GM19240 (cell line): ENCODE results near the gene TLR8.
"Not testable (repeated sequence)": the region's sequence is repeated elsewhere in the genome, so short reads cannot be mapped to it uniquely, and the experiment has no call there.

Experiments used
- DNase-seq: peaks from one replicate; pipeline ENCODE4 v3.0.0; 2011; ENCODE audit warnings: low spot score; ENCODE audit not compliant: insufficient read length

TLR8 gene

DNA sequence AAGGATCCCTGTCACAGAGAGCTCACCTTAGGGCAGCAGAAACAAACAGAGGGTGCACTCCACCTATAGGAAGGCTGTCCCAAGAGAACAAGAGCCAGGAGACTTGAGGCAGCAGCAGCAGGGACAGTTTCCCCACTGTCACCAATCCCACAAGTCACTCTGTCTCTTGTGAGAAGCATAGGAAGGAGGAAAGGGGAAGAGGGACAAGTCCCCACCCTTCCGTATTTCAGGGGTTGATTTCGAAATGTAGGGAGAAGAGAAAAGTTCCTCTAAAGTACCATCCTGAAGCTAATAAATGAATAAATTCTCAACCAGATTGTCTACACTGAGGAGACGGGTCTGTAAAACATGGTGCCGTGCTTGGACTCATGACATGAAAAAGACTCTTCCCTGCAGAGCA is 9.5 kb upstream of the TLR8 start:
- DNase-seq = no peak

DNA sequence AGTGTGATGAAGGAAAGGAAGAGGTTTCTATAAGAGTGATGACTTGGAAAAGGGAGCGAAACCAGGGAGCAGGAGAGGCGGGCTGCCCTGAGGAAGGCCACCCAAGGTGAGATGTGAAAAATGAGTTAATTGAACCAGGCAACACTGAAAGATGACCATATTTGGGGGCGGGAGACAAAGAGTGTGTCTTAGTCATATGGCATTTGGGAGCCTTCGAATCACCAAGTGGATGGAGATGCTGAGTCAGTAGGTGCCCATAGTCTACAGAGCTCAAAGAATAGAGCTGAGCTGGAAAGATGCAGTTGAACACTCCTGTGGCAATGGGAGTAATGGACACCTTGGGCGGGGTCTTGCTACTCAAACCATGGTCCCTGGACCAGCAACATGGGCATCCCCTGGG is 8.3 kb upstream of the TLR8 start:
- DNase-seq = no peak

DNA sequence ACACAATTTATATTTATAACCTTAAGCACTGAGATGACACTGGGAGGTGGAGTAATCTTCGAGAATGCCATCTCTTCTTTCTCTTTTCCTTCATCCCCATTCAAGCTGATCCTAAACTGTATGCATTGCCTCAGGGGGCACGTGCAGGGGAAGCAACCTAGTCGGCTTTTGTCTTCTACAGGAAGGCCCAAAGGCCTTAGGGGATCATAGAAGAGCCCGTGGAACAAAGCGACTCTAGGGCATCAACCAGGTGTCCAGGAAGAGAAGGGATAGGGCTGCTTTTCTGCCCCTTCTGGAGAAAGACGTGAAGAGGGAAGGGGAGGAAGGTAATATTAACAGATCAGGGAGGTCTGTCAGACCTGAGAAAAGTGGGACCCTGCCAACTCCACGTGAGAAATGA is 6.9 kb upstream of the TLR8 start:
- no peak for DNase-seq

DNA sequence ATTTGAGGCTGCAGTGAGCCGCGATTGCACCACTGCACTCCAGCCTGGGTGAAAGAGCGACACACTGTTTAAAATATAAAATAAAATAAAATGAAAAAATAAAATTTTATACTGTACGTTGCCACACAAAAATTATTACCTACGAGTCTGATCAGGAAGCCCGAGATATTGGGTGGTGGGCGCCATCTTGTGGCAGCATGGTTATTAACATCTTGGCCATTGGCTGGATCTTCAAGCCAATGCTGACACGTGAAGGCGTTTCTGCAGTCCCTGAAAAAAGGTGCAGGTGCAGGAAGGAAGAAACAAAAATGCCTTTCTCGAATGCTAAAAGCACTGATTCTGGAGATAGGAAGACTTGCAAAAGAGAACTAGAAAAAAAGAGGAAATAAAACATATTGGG is 4.9 kb upstream of the TLR8 start:
- DNase-seq = peak; percentile 56

DNA sequence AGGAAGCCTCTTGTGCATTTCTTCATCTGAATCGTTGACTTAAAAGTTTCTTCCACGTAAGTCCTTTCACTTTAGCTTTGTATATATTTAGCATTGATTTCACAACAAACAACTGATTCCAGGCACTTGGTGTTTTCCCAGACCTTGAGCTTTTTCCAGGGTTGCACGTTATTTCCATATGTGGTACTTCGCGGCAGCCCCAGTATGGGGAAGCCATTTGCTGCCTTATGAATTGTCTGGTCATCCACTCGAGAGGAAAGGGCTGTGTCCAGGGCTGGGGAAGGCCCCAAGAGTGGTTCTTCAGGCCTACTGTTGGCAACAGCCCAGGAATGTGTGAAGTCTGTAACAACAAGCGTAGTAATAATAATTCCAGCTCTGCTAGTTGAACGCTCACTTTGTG is 2.8 kb upstream of the TLR8 start:
- DNase-seq = no peak

DNA sequence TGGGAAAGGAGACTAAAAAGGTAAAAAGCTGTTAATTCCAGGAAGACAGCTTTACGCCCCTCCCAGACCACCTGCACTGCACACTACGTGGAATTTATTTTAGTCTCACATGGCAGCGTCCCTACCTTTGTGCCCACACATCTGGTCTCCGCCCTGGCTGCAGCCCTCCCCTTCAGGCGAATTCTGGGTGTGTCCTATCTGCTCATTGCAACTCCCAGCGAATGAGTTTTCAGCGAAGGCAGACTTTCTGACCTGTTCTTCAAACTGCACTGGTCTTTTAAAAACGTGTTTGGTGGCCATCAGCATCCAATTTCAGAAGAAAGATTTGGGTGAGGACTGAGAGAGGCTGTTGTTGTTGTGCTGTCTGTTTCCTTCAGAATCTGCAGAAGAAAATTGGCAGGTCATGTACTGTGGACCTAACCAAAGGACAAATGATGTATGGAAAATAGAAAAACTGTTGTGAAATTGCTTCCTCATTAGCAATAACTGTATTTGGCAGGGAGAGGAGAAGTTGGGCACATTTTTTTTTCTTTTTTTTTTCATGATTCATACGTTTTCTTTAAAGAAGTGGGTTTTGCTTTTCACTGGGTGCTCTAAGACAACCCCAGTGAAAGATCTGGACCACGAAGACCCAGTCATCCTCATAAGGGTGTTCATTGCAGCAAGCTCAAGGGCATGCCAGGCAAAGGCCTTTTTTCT is 4.2 kb downstream of the TLR8 start:
- no peak for DNase-seq

DNA sequence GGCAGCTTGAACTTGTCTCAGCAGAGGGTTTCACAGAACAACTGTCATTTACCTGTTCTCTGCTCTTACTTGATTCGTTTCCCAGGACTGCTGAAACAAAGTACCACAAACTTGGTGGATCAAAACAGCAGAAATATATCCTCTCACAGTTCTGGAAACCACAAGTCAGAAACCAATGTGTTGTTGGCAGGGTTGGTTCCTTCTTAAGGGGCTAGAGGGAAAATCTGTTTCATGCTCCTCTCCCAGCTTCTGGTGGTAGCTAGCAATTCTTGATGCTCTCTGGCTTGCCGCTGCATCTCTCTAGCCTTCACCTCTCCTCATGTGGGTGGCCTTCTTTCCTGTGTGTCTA is 4.7 kb downstream of the TLR8 start:
- no peak for DNase-seq

DNA sequence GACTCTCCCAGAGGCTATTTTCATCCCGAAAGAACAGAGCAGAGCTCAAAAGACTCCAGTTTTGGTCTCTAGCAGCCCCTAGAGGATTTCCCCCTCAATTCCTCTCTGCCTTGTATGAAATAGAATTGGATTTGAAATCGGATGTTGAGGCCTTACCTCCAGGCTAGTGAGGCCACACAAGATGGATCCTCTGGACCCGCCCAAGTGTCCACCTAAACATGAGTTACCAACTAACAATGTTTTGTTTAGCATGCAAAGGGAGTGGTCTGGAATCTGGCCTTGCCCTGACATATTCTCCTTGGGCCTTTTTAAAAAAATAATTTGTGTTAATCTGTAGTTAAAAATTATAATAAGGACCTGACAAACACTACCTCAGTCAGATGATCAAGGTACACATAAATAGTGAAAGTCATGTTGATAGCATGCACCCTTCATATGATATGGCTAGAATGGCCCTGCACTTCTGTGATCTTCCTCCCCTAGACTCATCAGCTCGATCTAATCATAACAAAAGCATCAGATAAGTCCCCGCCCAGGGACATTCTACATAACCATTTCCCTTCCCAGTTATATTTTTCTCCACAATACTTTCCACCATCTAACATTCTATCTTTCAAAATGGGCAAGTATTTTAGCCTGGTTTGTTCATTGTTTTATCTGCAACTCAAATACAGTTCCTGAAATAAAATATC is 6.5 kb downstream of the TLR8 start:
- no peak for DNase-seq

DNA sequence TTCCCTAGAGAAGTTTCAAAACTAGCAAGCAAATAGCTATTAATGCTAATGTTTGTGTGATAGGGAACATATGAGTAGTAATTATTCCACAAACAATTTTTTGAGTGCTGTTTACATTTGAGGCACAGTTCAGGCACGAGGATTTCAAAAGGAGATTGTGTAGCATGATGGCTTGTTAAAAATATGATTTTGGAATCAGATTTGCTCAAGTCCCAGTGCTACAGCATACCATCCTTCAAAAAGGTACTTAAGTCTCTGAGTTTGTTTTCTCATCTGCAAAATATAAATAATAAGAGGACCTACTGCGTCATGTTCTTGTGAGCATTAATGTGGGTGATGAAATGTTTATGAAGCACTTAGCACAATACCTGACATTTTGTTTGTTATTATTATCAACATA is 11.3 kb downstream of the TLR8 start:
- no peak for DNase-seq

DNA sequence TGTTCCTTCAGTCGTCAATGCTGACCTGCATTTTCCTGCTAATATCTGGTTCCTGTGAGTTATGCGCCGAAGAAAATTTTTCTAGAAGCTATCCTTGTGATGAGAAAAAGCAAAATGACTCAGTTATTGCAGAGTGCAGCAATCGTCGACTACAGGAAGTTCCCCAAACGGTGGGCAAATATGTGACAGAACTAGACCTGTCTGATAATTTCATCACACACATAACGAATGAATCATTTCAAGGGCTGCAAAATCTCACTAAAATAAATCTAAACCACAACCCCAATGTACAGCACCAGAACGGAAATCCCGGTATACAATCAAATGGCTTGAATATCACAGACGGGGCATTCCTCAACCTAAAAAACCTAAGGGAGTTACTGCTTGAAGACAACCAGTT is 12.6 kb downstream of the TLR8 start:
- DNase-seq = no peak

DNA sequence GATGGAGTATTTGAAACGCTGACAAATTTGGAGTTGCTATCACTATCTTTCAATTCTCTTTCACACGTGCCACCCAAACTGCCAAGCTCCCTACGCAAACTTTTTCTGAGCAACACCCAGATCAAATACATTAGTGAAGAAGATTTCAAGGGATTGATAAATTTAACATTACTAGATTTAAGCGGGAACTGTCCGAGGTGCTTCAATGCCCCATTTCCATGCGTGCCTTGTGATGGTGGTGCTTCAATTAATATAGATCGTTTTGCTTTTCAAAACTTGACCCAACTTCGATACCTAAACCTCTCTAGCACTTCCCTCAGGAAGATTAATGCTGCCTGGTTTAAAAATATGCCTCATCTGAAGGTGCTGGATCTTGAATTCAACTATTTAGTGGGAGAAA is 13.2 kb downstream of the TLR8 start:
- DNase-seq = no peak

DNA sequence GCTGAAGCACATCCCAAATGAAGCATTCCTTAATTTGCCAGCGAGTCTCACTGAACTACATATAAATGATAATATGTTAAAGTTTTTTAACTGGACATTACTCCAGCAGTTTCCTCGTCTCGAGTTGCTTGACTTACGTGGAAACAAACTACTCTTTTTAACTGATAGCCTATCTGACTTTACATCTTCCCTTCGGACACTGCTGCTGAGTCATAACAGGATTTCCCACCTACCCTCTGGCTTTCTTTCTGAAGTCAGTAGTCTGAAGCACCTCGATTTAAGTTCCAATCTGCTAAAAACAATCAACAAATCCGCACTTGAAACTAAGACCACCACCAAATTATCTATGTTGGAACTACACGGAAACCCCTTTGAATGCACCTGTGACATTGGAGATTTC is 14.6 kb downstream of the TLR8 start:
- no peak for DNase-seq

DNA sequence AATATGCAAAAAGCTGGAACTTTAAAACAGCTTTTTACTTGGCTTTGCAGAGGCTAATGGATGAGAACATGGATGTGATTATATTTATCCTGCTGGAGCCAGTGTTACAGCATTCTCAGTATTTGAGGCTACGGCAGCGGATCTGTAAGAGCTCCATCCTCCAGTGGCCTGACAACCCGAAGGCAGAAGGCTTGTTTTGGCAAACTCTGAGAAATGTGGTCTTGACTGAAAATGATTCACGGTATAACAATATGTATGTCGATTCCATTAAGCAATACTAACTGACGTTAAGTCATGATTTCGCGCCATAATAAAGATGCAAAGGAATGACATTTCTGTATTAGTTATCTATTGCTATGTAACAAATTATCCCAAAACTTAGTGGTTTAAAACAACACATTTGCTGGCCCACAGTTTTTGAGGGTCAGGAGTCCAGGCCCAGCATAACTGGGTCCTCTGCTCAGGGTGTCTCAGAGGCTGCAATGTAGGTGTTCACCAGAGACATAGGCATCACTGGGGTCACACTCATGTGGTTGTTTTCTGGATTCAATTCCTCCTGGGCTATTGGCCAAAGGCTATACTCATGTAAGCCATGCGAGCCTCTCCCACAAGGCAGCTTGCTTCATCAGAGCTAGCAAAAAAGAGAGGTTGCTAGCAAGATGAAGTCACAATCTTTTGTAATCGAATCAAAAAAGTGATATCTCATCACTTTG is 15.6 kb downstream of the TLR8 start:
- DNase-seq = no peak

DNA sequence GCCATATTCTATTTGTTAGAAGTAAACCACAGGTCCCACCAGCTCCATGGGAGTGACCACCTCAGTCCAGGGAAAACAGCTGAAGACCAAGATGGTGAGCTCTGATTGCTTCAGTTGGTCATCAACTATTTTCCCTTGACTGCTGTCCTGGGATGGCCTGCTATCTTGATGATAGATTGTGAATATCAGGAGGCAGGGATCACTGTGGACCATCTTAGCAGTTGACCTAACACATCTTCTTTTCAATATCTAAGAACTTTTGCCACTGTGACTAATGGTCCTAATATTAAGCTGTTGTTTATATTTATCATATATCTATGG is 16.1 kb downstream of the TLR8 start:
- no peak for DNase-seq

DNA sequence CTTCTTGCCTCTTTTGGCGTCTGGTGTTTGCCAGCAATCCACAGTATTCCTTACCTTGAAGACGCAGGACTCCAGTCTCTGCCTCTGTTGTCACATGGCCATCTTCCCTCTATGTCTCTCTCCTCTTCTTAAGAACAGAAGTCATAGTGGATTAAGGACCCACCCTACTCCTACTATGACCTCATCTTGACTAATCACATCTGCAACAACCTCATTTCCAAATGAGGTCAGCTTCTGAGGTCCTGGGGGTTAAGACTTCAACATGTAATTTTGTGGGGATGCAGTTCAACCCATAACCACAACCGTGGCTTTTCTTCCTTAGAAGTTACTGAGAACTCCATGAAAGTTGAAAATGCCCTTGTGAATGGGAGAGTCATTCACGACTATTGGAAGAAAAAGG is 23.3 kb downstream of the TLR8 start:
- no peak for DNase-seq

DNA sequence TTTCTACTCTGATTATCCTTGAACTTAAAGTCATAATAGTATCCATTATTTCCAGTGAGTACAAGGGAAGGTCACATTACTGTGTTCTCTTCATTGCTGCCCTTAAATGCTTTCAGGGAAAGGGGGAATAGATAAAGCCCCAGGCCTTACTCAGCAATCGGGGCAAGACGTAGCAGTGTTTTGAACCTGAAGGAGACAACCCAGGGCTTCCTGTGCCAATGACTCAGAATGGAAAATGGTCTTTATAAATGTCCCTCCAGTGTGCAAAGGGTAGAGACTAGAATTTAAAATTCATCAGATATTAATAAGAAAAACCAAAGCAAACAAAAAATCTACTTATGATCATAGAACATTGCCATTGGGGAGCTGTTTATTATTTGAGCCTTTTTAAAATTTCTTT is 23.7 kb downstream of the TLR8 start:
- DNase-seq = no peak

DNA sequence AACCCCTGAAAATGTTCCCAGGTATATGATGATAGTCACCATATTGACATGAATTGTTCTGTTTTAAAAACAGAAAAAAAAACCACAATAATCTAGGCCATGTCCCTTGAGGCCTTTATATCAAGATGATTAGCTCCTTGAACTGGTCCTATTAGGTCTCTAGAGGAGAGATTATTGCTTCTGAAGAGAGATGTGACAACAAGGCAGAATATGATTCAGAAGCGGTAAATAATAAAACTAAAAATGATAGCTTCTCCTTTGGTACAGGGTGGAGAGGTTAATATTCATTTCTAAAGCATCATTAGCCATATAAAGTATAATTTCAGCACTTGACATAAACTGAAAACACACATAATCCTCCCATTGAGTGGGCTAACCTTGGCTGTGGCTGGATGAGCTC is 25.8 kb downstream of the TLR8 start:
- DNase-seq = no peak

DNA sequence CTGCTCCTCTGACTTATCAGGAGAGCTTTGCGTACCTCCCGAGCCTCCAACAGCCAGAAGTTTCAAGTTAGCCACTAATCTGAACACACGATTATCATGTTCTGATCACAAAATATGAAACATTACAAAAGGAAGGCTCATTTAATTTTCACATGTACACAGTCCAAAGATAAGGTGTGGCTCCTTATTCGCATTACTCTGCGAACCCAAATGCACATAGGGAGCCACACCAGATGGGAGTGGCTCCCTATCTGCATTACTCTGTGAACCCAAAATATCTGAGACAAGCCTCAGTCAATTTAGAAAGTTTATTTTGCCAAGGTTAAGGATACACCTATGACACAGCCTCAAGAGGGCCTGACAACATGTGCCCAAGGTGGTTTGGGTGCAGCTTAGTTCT is 28.4 kb downstream of the TLR8 start:
- DNase-seq = no peak

DNA sequence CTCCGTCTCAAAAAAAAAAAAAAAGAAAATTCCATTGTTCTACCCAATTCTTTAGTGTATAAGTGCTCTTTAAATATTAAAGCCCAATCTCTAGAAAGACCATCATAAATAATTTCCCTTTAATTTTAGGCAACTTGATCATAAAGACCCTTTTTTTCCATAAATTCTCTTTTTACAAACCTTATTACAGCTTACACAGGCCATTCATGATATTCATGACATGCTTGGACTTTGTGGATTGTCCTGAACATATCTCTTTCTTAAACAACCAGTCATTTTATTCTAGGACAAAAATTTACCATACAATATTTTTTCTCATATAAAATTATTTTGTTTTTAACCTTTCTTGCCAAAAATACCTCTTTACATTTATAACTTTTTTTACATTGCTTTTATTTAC is 30.5 kb downstream of the TLR8 start:
- no peak for DNase-seq

DNA sequence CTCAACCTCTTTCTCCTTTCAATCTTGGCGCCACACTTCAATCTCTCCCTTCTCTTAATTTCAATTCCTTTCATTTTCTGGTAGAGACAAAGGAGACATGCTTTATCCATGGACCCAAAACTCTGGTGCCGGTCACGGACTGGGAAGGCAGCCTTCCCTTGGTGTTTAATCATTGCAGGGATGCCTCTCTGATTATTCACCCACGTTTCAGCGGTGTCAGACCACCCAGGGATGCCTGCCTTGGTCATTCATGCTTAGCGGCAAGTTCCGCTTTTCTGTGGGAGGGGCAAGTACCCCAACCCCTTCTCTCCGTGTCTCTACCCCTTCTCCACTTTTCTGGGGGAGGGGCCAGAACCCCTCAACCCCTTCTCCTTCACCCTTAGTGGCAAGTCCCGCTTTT is 34.1 kb downstream of the TLR8 start:
- not testable (repeated sequence) for DNase-seq

DNA sequence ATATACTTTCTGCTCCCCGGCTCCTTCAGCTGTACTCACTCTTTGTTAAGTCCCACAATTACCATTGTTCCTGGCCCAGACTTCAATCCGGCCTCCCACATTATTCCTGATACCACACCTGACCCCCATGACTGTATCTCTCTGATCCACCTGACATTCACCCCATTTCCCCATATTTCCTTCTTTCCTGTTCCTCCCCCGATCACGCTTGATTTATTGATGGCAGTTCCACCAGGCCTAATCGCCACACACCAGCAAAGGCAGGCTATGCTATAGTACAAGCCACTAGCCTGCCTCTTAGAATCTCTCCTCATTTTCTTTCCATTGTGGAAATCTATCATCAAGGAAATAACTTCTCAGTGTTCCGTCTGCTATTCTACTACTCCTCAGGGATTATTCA is 37.2 kb downstream of the TLR8 start:
- DNase-seq = not testable (repeated sequence)

DNA sequence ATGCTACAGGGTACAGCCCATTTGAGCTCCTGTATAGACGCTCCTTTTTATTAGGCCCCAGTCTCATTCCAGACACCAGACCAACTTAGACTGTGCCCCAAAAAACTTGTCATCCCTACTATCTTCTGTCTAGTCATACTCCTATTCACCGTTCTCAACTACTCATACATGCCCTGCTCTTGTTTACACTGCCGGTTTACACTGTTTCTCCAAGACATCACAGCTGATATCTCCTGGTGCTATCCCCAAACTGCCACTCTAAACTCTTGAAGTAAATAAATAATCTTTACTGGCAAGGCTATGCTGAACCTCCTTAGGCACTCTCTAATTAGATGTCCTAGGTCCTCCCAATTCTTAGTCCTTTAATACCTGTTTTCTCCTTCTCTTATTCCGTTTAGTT is 38.0 kb downstream of the TLR8 start:
- DNase-seq = not testable (repeated sequence)

DNA sequence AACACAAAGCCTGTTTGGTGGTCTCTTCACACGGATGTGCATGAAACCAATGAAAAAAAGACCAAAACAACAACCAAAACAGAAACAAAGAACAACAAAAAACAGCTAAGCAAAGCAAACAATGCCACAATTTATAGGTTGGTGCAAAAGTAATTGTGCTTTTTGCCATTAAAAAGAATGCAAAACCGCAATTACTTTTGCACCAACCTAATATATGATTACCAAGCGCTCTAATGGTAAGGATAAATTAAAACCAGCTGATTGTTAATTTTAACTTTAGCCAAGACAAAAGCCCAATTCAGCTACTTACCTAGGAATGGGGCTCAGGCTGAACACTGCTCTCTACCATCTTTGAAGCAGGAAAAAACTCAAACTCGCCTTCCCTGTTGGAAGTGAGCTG is 39.1 kb downstream of the TLR8 start:
- DNase-seq = no peak
